Measurements from ENCODE around the gene TSHR.

DNA sequence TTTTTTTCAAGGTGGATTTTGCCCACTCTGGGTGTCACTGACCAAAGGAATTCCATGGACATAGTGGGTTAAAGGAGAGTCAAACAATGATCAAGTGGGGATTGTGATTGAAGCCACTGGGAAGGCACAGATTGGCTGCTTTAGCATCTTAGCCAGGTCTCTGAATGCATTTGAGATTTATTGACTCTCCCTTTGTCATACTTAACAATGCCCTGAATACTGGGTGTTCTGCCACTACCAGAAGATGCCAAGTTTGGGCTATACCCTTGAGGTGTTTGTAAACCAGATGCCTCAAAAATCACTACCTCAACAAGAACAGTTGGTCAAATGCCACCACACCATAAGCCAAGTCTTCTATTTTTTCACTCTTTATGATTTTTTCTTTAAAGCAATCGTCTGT is 150.5 kb downstream of the TSHR start:
- TF ChIP-seq EZH2 (IDR thresholded peaks at IDR 0.05; ENCODE audit: low read depth, unreplicated experiment) = no peak
- TF ChIP-seq, protein P1, sequence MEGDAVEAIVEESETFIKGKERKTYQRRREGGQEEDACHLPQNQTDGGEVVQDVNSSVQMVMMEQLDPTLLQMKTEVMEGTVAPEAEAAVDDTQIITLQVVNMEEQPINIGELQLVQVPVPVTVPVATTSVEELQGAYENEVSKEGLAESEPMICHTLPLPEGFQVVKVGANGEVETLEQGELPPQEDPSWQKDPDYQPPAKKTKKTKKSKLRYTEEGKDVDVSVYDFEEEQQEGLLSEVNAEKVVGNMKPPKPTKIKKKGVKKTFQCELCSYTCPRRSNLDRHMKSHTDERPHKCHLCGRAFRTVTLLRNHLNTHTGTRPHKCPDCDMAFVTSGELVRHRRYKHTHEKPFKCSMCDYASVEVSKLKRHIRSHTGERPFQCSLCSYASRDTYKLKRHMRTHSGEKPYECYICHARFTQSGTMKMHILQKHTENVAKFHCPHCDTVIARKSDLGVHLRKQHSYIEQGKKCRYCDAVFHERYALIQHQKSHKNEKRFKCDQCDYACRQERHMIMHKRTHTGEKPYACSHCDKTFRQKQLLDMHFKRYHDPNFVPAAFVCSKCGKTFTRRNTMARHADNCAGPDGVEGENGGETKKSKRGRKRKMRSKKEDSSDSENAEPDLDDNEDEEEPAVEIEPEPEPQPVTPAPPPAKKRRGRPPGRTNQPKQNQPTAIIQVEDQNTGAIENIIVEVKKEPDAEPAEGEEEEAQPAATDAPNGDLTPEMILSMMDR (conservative IDR thresholded peaks at IDR 0.05; ENCODE audit: low read depth in 2 of 2) = no peak
- no peak for TF ChIP-seq POLR2AphosphoS5 (IDR thresholded peaks at IDR 0.05; ENCODE audit: low read depth)
